B cell (primary cell): ENCODE results near the gene SOX6. TPM values are rescaled to one million over a fixed set of nuclear protein-coding genes. Genes with fewer than 3 reads are reported as not detected.

Experiments used
- ATAC-seq: fragments of 200-7000 bp; cut with Tn5 transposase; one replicate; pipeline ENCODE4 v1.10.0; 2021; ENCODE audit warnings: low read depth, mild to moderate bottlenecking, moderate number of reproducible peaks, moderate library complexity
- CTCF ChIA-PET: fragments of 350-600 bp; sonication (Branson Sonifier 250); formaldehyde crosslinking; loops from one replicate; lab custom pipeline; 2021; ENCODE audit warnings: antibody characterized with exemption, inconsistent platforms; lab: Charles Lee
- POLR2A ChIA-PET: fragments of 350-600 bp; sonication (Branson Sonifier 250); formaldehyde crosslinking; loops from one replicate; lab custom pipeline; 2021; ENCODE audit warnings: antibody characterized with exemption; lab: Charles Lee
- DNase-seq: peaks from one replicate; pipeline ENCODE4 v3.0.0; 2013
- H2AFZ ChIP-seq: 2 replicates; pipeline ENCODE4 v1.6.1; 2012; ENCODE audit warnings: mild to moderate bottlenecking, low read depth, low read length; ENCODE audit not compliant: insufficient read depth, poor library complexity, severe bottlenecking
- H3K27ac ChIP-seq, 2 donors: 1 replicate in 1 of 2; 2 replicates in 1 of 2; pipeline ENCODE4 v1.5.1; 2012 to 2013; ENCODE audit warnings: low read length in 2 of 2, mild to moderate bottlenecking in 2 of 2, moderate library complexity in 1 of 2
- H3K27me3 ChIP-seq, 4 experiments: fragments of 200-600 bp in 1 of 4; sonication (generic) in 1 of 4; replicated peaks in 1 of 4; 1 replicate in 2 of 4; 2 replicates in 2 of 4; pipeline versions ENCODE4 v1.6.1 to v1.7.0; 2013 to 2016; ENCODE audit warnings: low read length in 3 of 4, mild to moderate bottlenecking in 2 of 4, mixed read lengths in 1 of 4, moderate library complexity in 1 of 4; ENCODE audit not compliant: insufficient read depth in 4 of 4, control insufficient read depth in 3 of 4; ENCODE audit errors: control extremely low read depth in 1 of 4
- H3K36me3 ChIP-seq, 2 experiments: replicated peaks in 1 of 2; 1 replicate in 1 of 2; 2 replicates in 1 of 2; pipeline versions ENCODE4 v1.6.1 to v1.7.1; 2013; ENCODE audit warnings: low read length in 1 of 2; ENCODE audit not compliant: insufficient read depth in 2 of 2, control insufficient read depth in 1 of 2; ENCODE audit errors: control extremely low read depth in 1 of 2, extremely low read depth in 1 of 2
- H3K4me1 ChIP-seq, 2 donors: fragments of 200-600 bp in 1 of 2; sonication (generic) in 1 of 2; 1 replicate in 1 of 2; 2 replicates in 1 of 2; pipeline versions ENCODE4 v1.5.1 to v1.6.1; 2013 to 2017; ENCODE audit warnings: low read length in 2 of 2; ENCODE audit not compliant: control insufficient read depth in 2 of 2, insufficient read depth in 2 of 2
- H3K4me2 ChIP-seq: replicated peaks from 2 replicates; pipeline ENCODE3; 2012; ENCODE audit warnings: mild to moderate bottlenecking, low read depth, low read length; ENCODE audit not compliant: poor library complexity, severe bottlenecking
- H3K4me3 ChIP-seq, 5 experiments: fragments of 200-600 bp in 1 of 5; sonication (generic) in 1 of 5; 1 replicate in 3 of 5; 2 replicates in 2 of 5; pipeline versions ENCODE4 v1.5.1 to v1.7.0; 2011 to 2016; ENCODE audit warnings: low read length in 4 of 5, mild to moderate bottlenecking in 4 of 5, low read depth in 2 of 5, control low read depth in 1 of 5, moderate library complexity in 1 of 5; ENCODE audit not compliant: insufficient read depth in 1 of 5; ENCODE audit errors: control extremely low read depth in 1 of 5, extremely low read depth in 1 of 5
- H3K79me2 ChIP-seq: fragments of 200-600 bp; sonication (generic); one replicate; pipeline ENCODE4 v1.6.0; 2016; ENCODE audit warnings: low read length; ENCODE audit not compliant: control insufficient read depth, insufficient read depth
- H3K9ac ChIP-seq: fragments of 200-600 bp; sonication (generic); 2 replicates; pipeline ENCODE4 v1.6.1; 2017; ENCODE audit warnings: mild to moderate bottlenecking, low read length, moderate library complexity
- H3K9me3 ChIP-seq, 3 donors: one replicate each; pipeline versions ENCODE4 v1.6.1 to v1.7.1; 2013; ENCODE audit warnings: low read length in 2 of 3; ENCODE audit not compliant: control insufficient read depth in 2 of 3, insufficient read depth in 1 of 3; ENCODE audit errors: control extremely low read depth in 1 of 3
- H4K20me1 ChIP-seq: 2 replicates; pipeline ENCODE4 v1.6.0; 2012; ENCODE audit warnings: mild to moderate bottlenecking, low read length; ENCODE audit not compliant: insufficient read depth, control insufficient read depth, poor library complexity, severe bottlenecking
- H3K27ac Mint-ChIP-seq: one replicate; pipeline ENCODE4 v1.8.0; 2021; ENCODE audit warnings: mixed read lengths
- H3K27me3 Mint-ChIP-seq: one replicate; pipeline ENCODE4 v1.8.0; 2021; ENCODE audit warnings: mixed read lengths
- H3K4me1 Mint-ChIP-seq: one replicate; pipeline ENCODE4 v1.8.0; 2021; ENCODE audit warnings: mixed read lengths
- H3K4me3 Mint-ChIP-seq: one replicate; pipeline ENCODE4 v1.8.0; 2021; ENCODE audit warnings: mixed read lengths
- H3K9me3 Mint-ChIP-seq: one replicate; pipeline ENCODE4 v1.8.0; 2022; ENCODE audit warnings: mixed read lengths; ENCODE audit not compliant: insufficient read depth
- EZH2 ChIP-seq: IDR thresholded peaks from 2 replicates; pipeline ENCODE4 v1.6.1; 2012; ENCODE audit warnings: borderline replicate concordance, low read depth, mild to moderate bottlenecking, moderate library complexity, low read length; ENCODE audit not compliant: insufficient read depth, poor library complexity, severe bottlenecking
- whole genome bisulfite sequencing: methylation state at CpG from one replicate; pipeline ENCODE4 v1.1.5; 2013; ENCODE audit warnings: missing lambda C conversion rate; ENCODE audit not compliant: insufficient coverage; 5-methylcytosine and 5-hydroxymethylcytosine counted together
- intact Hi-C: fragments of 100-400 bp; cut with micrococcal nuclease; formaldehyde crosslinking; loops from one replicate; pipeline ENCODE4 v1.10.0; 2022
- polyA plus RNA-seq: library from polyadenylated mRNA; depleted of rRNA; stranded (reverse); fragments of >200 nt; gene quantifications from 2 replicates; pipeline ENCODE4 v1.2.3, GENCODE V29; 2012
- total RNA-seq, 2 donors: library from RNA; stranded (reverse); fragments of 120-200 nt in 1 of 2; gene quantifications; 1 replicate in 1 of 2; 2 replicates in 1 of 2; pipeline versions ENCODE4 v1.2.3 to v1.2.4, GENCODE V29; 2013 to 2022
- TF ChIP-seq, protein P1 (sequence below): fragments of 200-600 bp; IDR thresholded peaks from one replicate; pipeline ENCODE4 v1.8.0; 2022; ENCODE audit warnings: antibody characterized with exemption, mild to moderate bottlenecking

SOX6 gene
- total and polyA plus RNA-seq, 2 donors (not counting 1 experiment from before 2014, with no cell fraction given): not detected

DNA sequence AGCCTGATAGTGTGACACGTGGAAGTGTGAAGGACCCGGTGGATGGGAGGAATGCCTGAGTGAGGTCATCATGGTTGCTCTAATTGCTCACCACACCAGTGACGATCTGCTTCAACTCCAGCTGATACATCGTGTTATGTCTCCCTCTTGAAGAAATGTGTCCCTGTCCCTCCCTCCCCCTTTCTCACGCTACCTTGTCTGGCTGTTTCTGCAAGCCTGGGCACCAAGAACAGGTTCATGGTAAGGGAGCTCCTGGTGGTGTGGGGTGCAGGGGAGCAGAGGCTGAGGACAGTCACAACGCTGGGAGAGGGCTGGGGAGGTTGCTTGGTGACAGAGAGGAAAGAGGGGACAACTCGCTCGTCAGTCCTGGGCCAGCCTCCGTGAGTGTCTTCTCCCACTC, 413.4 kb downstream of the SOX6 start:
- Histone ChIP-seq H3K79me2 (no peaks in the 10 kb centered on the region), H3K4me2 (no peak overlapping the region), H3K9me3 (peaks cover 0 to 20% (median 0%) of the 10 kb centered on the region in 3 donors), H3K27me3 (peaks cover 0 to 4% (median 0%) of the 10 kb centered on the region in 4 experiments), H3K27ac (no peak overlapping the region), H3K4me3 (no peak overlapping the region), H3K36me3 (no peaks in the 10 kb centered on the region), H3K9ac (no peak overlapping the region), H2AFZ (no peak overlapping the region), H3K4me1 (no peaks in the 10 kb centered on the region), H4K20me1 (no peaks in the 10 kb centered on the region)
- WGBS: 86% methylated on average over 7 of the region's 9 CpGs
- no peak overlapping the region for H3K27ac Mint-ChIP-seq
- no peak for ATAC-seq
- no peaks in the 10 kb centered on the region for H3K4me1 Mint-ChIP-seq
- H3K27me3 Mint-ChIP-seq: peaks cover 6% of the 10 kb centered on the region
- intact Hi-C loops: no loop called here
- ChIA-PET CTCF (no interaction called here), POLR2A (no interaction called here)
- H3K4me3 Mint-ChIP-seq: no peak overlapping the region
- DNase-seq: no peak
- no peak for TF ChIP-seq EZH2
- TF ChIP-seq, protein P1, sequence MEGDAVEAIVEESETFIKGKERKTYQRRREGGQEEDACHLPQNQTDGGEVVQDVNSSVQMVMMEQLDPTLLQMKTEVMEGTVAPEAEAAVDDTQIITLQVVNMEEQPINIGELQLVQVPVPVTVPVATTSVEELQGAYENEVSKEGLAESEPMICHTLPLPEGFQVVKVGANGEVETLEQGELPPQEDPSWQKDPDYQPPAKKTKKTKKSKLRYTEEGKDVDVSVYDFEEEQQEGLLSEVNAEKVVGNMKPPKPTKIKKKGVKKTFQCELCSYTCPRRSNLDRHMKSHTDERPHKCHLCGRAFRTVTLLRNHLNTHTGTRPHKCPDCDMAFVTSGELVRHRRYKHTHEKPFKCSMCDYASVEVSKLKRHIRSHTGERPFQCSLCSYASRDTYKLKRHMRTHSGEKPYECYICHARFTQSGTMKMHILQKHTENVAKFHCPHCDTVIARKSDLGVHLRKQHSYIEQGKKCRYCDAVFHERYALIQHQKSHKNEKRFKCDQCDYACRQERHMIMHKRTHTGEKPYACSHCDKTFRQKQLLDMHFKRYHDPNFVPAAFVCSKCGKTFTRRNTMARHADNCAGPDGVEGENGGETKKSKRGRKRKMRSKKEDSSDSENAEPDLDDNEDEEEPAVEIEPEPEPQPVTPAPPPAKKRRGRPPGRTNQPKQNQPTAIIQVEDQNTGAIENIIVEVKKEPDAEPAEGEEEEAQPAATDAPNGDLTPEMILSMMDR: no peak
- peaks cover 7% of the 10 kb centered on the region for H3K9me3 Mint-ChIP-seq

DNA sequence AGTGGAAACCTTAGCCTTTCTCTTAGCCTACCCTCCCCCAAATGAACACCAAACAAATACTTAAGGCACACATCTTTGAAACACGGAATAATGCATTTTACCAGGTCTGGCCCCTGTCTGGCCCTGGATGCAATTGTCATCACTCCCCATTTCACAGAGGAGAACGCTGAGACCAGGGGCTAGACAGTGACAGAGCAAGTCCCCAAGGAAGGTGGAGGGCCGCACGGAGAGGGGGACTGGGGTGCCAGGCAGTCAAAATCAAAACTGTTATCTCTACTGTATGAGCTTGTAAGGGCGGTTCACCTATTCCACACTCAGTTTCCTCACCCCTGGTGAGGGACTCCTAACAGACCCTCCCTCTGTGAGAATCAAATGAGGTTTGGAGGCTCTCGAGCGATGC, 414.2 kb downstream of the SOX6 start:
- peaks cover 6% of the 10 kb centered on the region for H3K27me3 Mint-ChIP-seq
- H3K9me3 Mint-ChIP-seq: peaks cover 3% of the 10 kb centered on the region
- H3K27ac ChIP-seq: no peak overlapping the region
- DNase-seq (no peak), ATAC-seq (no peak)
- TF ChIP-seq EZH2: no peak
- TF ChIP-seq, protein P1: no peak
- no peak overlapping the region for H3K4me3 Mint-ChIP-seq
- no peak overlapping the region for H3K4me2 ChIP-seq
- H3K27me3 ChIP-seq: peaks cover 0 to 4% (median 0%) of the 10 kb centered on the region in 4 experiments
- no peak overlapping the region for H3K9ac ChIP-seq
- intact Hi-C loops: no loop called here
- H3K4me3 ChIP-seq: no peak overlapping the region
- no peaks in the 10 kb centered on the region for H3K4me1 ChIP-seq
- CTCF ChIA-PET: no interaction called here
- peaks cover 0 to 23% (median 0%) of the 10 kb centered on the region in 3 donors for H3K9me3 ChIP-seq
- no peak overlapping the region for H3K27ac Mint-ChIP-seq
- POLR2A ChIA-PET: no interaction called here
- H3K36me3 ChIP-seq: no peaks in the 10 kb centered on the region
- H3K4me1 Mint-ChIP-seq: no peaks in the 10 kb centered on the region
- H2AFZ ChIP-seq: no peak overlapping the region
- no peaks in the 10 kb centered on the region for H4K20me1 ChIP-seq
- 95% methylated on average over 4 of the region's 7 CpGs for WGBS
- no peaks in the 10 kb centered on the region for H3K79me2 ChIP-seq
